ENCODE data around the gene LPCAT2.

The LPCAT2 gene

GRCh38 chr16:55480228-55480655, 28.6 kb upstream of the LPCAT2 start:
- no peak for DNase-seq

- DNase-seq: no peak
Observed at GRCh38 chr16:55481023-55481422, 27.8 kb upstream of the LPCAT2 start.

- no peak for DNase-seq
Observed at GRCh38 chr16:55482056-55482455, 26.8 kb upstream of the LPCAT2 start.

- no peak for DNase-seq
Observed at GRCh38 chr16:55487048-55487803, 21.6 kb upstream of the LPCAT2 start.

GRCh38 chr16:55488306-55488705, 20.6 kb upstream of the LPCAT2 start:
- no peak for DNase-seq

GRCh38 chr16:55489119-55489955, 19.5 kb upstream of the LPCAT2 start:
- DNase-seq: no peak

- no peak for DNase-seq
Observed at GRCh38 chr16:55489956-55490265, 19.0 kb upstream of the LPCAT2 start.

- DNase-seq: no peak
Observed at GRCh38 chr16:55490301-55490700, 18.6 kb upstream of the LPCAT2 start.

- no peak for DNase-seq
Observed at GRCh38 chr16:55491691-55492090, 17.2 kb upstream of the LPCAT2 start.

GRCh38 chr16:55492756-55493380, 16.0 kb upstream of the LPCAT2 start:
- no peak for DNase-seq

- DNase-seq: no peak
Observed at GRCh38 chr16:55494994-55495421, 13.9 kb upstream of the LPCAT2 start.

GRCh38 chr16:55495616-55496289, 13.1 kb upstream of the LPCAT2 start:
- DNase-seq: no peak

- DNase-seq: no peak
Observed at GRCh38 chr16:55496509-55497145, 12.2 kb upstream of the LPCAT2 start.

GRCh38 chr16:55497558-55497957, 11.3 kb upstream of the LPCAT2 start:
- no peak for DNase-seq

- no peak for DNase-seq
Observed at GRCh38 chr16:55498101-55498500, 10.8 kb upstream of the LPCAT2 start.

- DNase-seq: no peak
Observed at GRCh38 chr16:55499281-55499680, 9.6 kb upstream of the LPCAT2 start.

- no peak for DNase-seq
Observed at GRCh38 chr16:55499951-55500529, 8.8 kb upstream of the LPCAT2 start.

GRCh38 chr16:55500530-55501011, 8.3 kb upstream of the LPCAT2 start:
- no peak for DNase-seq

- DNase-seq: no peak
Observed at GRCh38 chr16:55501549-55502322, 7.1 kb upstream of the LPCAT2 start.

- no peak for DNase-seq
Observed at GRCh38 chr16:55502801-55503366, 6.0 kb upstream of the LPCAT2 start.

Data from CD4-positive, alpha-beta T cell treated with Interferon gamma for 1 hour (primary cell).